ENCODE results near the gene ANAPC4.
A peak's percentile ranks its signal among the peaks of the same experiment; 100 is the strongest.
"Not testable (repeated sequence)": the region's sequence is repeated elsewhere in the genome, so short reads cannot be mapped to it uniquely, and the experiment has no call there.

The ANAPC4 gene

DNA sequence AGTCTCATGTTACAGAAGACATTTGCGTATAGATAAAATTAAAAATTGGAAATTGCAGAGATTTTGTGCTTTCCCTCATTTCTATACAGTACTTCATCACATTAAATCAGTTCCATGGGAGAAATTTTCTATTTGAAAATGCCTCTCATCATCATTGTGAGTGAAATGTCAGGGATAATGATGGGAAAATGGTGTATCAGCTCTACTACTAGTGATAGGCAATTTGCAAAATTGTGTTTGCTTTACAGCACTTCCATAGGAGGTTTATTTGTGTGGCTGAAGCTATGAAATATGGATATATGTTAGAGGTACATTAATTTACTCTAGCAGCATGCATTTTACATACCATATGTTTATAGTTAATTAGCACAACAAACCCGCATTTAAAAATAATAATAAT lies 21.0 kb upstream of the ANAPC4 start:
- H3K36me3 Mint-ChIP-seq (ENCODE audit: insufficient read depth) = peaks cover 4% of the 10 kb centered on the region
- no peaks in the 10 kb centered on the region for H3K4me1 Mint-ChIP-seq
- H3K9me3 Mint-ChIP-seq = no peaks in the 10 kb centered on the region
- DNase-seq (ENCODE audit: low spot score in 2 of 2) (no peak), ATAC-seq (replicated peaks; ENCODE audit: extremely low read depth, poor library complexity, severe bottlenecking) (no peak)
- no peak overlapping the region for H3K4me3 Mint-ChIP-seq
- H3K27ac Mint-ChIP-seq (ENCODE audit: low read depth) = no peak overlapping the region
- H3K27me3 Mint-ChIP-seq = no peaks in the 10 kb centered on the region

DNA sequence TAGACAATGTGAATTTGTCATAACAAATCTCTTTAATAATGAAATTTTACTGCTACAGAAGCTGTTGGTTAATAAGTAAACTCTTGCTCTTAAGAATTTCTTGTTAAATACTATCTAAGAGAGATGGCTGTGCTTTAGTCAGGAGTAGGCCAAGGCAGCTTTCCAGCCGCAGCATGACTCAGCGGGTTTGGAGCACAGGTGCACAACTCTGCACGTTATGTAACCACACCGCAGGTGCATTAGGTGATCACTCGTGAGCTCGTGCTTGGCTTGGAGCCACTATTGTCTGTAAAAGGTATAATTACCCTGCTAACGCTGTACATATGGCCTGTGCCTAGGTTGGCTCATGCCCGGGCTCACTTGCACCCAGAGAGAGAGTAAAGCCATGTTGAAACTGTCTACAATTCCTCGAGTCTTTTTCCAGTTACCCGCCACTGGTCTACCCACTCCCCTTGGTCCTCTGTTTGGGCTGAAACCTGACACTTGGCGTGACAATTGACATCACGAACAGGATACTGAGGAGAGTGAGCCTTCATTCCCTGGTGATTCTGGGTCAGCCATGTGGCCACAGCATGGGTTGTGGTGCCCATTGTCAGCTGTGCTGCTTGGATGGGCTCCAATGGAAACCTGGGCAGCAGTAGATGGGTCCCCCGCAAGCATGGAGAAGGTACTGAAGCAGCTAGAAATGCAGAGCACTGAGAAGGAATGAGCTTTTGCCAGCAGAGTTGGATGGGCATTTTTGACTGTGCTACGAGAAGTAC lies 18.4 kb upstream of the ANAPC4 start:
- Mint-ChIP-seq H3K27me3 (no peaks in the 10 kb centered on the region), H3K4me1 (no peaks in the 10 kb centered on the region), H3K27ac (ENCODE audit: low read depth) (no peak overlapping the region), H3K4me3 (no peak overlapping the region), H3K9me3 (no peaks in the 10 kb centered on the region), H3K36me3 (ENCODE audit: insufficient read depth) (peaks cover 3% of the 10 kb centered on the region)
- DNase-seq (ENCODE audit: low spot score in 2 of 2) = no peak
- no peak for ATAC-seq (replicated peaks; ENCODE audit: extremely low read depth, poor library complexity, severe bottlenecking)

DNA sequence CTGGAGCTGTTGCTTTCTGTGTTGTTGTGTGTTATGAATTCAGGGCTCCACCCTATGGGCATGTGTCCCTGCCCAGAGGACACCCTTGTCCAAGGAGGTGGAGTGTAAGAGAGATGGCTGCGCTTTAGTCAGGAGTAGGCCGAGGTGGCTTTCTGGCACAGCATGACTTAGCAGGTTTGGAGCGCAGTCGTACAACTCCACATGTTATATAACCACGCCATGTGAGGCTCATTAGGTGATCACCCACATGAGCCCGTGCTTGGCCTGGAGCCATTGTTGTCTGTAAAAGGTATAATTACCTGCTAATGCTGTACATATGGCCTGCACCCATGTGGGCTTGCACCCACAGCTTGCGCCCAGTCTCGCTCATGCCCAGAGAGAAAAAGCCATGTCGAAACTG lies 15.8 kb upstream of the ANAPC4 start:
- Mint-ChIP-seq H3K27ac (ENCODE audit: low read depth) (no peak overlapping the region), H3K36me3 (ENCODE audit: insufficient read depth) (peaks cover 5% of the 10 kb centered on the region), H3K27me3 (no peaks in the 10 kb centered on the region), H3K4me3 (no peak overlapping the region), H3K9me3 (no peaks in the 10 kb centered on the region), H3K4me1 (no peaks in the 10 kb centered on the region)
- DNase-seq (ENCODE audit: low spot score in 2 of 2) (no peak), ATAC-seq (replicated peaks; ENCODE audit: extremely low read depth, poor library complexity, severe bottlenecking) (no peak)

DNA sequence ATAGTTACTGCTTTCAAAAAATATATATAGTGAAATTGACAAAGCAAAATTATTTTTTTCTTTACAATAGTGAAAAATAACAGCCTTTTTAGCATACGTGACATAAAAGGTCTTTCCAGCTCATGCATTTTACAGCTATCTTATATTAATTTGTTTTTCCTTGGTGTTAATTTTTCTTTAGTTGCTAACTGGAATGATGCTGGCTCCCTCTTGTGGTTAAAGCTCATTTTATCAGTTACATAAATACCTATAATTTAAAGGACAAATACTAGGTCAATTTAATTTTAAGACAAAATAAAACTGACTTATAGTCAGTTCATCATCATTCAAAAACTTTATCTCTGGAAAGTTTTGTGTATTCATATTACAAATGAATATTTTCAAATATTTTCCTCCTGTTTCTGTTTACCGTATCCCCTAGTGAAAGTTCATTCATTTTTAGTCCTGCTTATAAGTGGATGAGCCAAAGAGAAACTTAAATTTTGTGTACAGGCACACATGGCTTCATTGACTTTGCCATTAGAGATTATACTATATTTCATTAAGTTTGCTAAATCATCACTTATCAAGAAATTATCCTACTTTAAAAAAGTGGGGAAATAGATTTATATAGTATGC lies 9.9 kb upstream of the ANAPC4 start:
- Mint-ChIP-seq H3K4me3 (no peak overlapping the region), H3K27me3 (no peaks in the 10 kb centered on the region), H3K36me3 (ENCODE audit: insufficient read depth) (peaks cover 14% of the 10 kb centered on the region), H3K27ac (ENCODE audit: low read depth) (no peak overlapping the region), H3K4me1 (no peaks in the 10 kb centered on the region), H3K9me3 (no peaks in the 10 kb centered on the region)
- DNase-seq (ENCODE audit: low spot score in 2 of 2) (no peak), ATAC-seq (replicated peaks; ENCODE audit: extremely low read depth, poor library complexity, severe bottlenecking) (no peak)

DNA sequence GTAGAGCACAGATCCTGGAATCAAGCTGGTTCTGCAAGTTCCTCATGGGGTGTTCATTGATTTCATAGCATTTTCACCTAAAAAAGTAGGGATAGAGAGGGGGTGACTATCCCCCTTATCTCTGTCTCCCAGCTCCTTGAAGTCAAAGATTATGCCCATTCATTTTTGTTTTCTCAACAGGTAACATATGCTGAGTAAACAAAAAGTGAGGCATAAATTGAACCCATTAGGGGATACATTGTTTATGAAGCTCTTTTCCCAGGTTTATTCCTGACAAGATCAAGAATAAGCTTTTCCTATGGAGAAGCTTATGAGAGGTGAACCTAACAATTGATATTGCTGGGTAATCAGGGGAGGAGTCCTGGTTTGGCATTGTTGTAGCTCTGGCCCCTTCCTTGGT lies 9.2 kb upstream of the ANAPC4 start:
- no peaks in the 10 kb centered on the region for H3K9me3 Mint-ChIP-seq
- DNase-seq (ENCODE audit: low spot score in 2 of 2) = no peak
- no peak overlapping the region for H3K27ac Mint-ChIP-seq (ENCODE audit: low read depth)
- no peak for ATAC-seq (replicated peaks; ENCODE audit: extremely low read depth, poor library complexity, severe bottlenecking)
- H3K4me1 Mint-ChIP-seq = no peaks in the 10 kb centered on the region
- H3K36me3 Mint-ChIP-seq (ENCODE audit: insufficient read depth) = peaks cover 14% of the 10 kb centered on the region
- H3K27me3 Mint-ChIP-seq = no peaks in the 10 kb centered on the region
- H3K4me3 Mint-ChIP-seq = no peak overlapping the region

DNA sequence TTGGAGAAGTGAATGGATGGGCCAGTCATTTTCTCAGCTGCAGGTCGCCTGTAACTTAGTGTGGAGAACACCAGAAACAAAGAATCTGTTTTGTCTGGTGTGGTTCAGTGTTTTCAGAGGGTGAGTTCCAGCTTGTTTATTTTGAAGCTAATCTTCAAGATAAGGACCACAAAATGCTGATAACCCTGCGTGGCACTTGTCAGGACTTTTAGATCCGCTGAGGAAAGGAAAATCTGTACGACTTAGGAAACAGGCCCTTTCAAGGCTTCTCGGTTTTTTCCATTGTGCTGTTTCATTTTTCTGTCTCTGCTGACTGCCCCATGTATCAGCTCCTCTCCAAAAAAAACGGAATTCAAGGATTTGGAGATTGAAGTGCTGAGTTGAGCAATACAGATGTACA lies 8.7 kb upstream of the ANAPC4 start:
- DNase-seq (ENCODE audit: low spot score in 2 of 2) (no peak), ATAC-seq (replicated peaks; ENCODE audit: extremely low read depth, poor library complexity, severe bottlenecking) (no peak)
- no peaks in the 10 kb centered on the region for H3K4me1 Mint-ChIP-seq
- no peaks in the 10 kb centered on the region for H3K27me3 Mint-ChIP-seq
- no peak overlapping the region for H3K4me3 Mint-ChIP-seq
- H3K9me3 Mint-ChIP-seq = no peaks in the 10 kb centered on the region
- H3K27ac Mint-ChIP-seq (ENCODE audit: low read depth) = no peak overlapping the region
- peaks cover 16% of the 10 kb centered on the region for H3K36me3 Mint-ChIP-seq (ENCODE audit: insufficient read depth)

DNA sequence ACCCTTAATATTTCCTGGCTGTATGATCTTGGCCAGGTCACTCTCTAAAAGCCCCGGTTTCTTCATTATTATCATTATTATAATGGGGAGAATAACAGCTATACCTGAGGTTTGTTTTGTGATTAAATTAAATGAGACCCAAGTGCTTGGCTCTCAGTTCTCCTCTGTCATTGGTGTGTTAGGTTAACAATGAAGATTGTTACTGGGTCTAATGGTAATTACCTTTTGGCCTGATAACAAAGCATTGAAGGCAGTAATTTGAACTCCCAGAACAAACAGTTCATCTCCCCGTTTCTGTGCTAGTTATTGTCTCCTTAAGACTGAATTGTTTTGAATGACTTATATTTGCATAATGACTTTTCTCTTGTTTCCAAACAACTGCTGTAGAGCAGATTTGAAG lies 6.8 kb upstream of the ANAPC4 start:
- Mint-ChIP-seq H3K9me3 (no peaks in the 10 kb centered on the region), H3K4me1 (no peaks in the 10 kb centered on the region), H3K36me3 (ENCODE audit: insufficient read depth) (peaks cover 12% of the 10 kb centered on the region), H3K27me3 (no peaks in the 10 kb centered on the region), H3K27ac (ENCODE audit: low read depth) (no peak overlapping the region), H3K4me3 (no peak overlapping the region)
- no peak for DNase-seq (ENCODE audit: low spot score in 2 of 2)
- ATAC-seq (replicated peaks; ENCODE audit: extremely low read depth, poor library complexity, severe bottlenecking) = no peak

DNA sequence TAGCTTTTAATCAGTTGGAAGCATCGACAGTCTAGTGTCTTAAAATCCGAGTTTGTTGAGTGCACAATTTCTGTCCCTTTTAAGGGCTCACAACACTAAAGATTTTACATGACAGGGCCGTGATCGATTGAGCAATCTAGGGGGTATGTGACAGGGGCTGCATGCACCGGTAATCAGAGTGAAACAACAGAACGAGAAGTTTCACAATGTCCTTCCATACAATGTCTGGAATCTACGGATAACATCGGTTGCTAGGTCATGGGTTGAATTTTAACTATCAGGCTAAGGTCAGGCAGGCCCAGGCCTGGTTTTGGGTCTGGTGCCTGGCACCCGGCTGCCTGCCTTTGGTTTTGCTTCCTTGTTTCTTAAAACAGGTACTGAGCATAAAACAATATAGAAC lies 4.5 kb upstream of the ANAPC4 start:
- not testable (repeated sequence) for DNase-seq (ENCODE audit: low spot score in 2 of 2); H3K27me3 Mint-ChIP-seq; H3K4me1 Mint-ChIP-seq; H3K9me3 Mint-ChIP-seq; ATAC-seq (replicated peaks; ENCODE audit: extremely low read depth, poor library complexity, severe bottlenecking); H3K27ac Mint-ChIP-seq (ENCODE audit: low read depth); H3K4me3 Mint-ChIP-seq
- peaks cover 14% of the 10 kb centered on the region for H3K36me3 Mint-ChIP-seq (ENCODE audit: insufficient read depth)

DNA sequence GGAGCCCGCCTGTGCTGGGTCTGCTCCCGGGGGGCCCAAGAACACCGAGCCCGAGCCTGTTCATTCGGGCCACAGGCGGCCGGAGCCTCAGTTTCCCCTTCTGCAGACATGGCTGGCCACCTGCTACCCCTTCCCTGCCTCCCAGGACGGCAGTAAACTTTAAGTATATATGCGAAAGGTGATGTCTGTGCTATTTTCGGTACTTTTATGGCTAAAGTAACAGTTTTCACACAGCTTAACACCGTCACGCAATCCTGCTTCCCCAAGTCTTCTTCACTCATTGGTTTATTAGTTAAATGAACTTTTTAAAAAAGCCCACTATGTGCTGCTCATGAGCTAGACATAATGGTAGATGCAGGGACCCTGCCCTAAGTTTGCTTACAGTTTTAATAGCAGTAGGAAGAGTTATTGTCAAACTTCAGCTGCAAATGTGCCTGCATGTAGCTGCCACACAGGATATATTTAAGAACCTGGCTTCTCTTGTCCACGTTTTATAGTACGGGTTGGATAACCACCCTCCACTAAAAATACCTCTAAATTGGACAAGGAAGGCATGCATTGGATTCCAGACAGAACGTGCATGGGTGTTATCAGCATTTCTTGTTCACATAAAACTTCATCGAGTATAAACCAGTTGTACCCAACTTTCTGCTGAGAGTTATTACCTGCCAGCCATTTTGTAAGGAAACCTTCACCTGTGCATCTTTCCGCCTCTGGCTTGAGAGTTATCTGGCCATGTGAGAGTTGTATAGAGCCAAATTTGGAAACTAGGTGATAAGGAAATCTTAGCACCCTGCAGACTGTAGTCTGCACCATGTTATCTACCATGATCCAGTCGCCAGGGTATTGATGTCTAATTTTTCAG lies 741 bp downstream of the ANAPC4 start:
- H3K4me3 Mint-ChIP-seq = no peak overlapping the region
- H3K36me3 Mint-ChIP-seq (ENCODE audit: insufficient read depth) = peaks cover 21% of the 10 kb centered on the region
- peak overlapping the region; percentile 90 for H3K27ac Mint-ChIP-seq (ENCODE audit: low read depth)
- no peaks in the 10 kb centered on the region for H3K27me3 Mint-ChIP-seq
- DNase-seq (ENCODE audit: low spot score in 2 of 2) (no peak), ATAC-seq (replicated peaks; ENCODE audit: extremely low read depth, poor library complexity, severe bottlenecking) (peak; percentile 11)
- H3K9me3 Mint-ChIP-seq = no peaks in the 10 kb centered on the region
- H3K4me1 Mint-ChIP-seq = peaks cover 6% of the 10 kb centered on the region

DNA sequence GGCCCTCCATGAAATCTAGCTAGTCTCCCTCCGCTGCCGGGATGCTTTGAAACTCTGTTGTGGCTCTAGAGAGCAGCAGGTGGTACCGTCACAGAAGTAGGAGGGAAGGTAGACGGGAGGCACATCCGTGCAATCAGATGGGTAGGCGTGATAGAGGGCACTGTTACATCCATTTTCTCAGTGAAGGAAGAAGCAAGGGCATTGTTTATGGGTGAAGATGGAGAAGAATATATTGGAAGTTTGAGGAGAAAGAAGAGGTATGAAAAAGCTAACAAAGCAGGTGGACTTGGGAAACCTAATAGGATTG lies 1.3 kb downstream of the ANAPC4 start:
- H3K9me3 Mint-ChIP-seq = no peaks in the 10 kb centered on the region
- H3K27ac Mint-ChIP-seq (ENCODE audit: low read depth) = no peak overlapping the region
- H3K4me3 Mint-ChIP-seq = no peak overlapping the region
- no peak for ATAC-seq (replicated peaks; ENCODE audit: extremely low read depth, poor library complexity, severe bottlenecking)
- H3K4me1 Mint-ChIP-seq = peaks cover 6% of the 10 kb centered on the region
- no peaks in the 10 kb centered on the region for H3K27me3 Mint-ChIP-seq
- H3K36me3 Mint-ChIP-seq (ENCODE audit: insufficient read depth) = peaks cover 23% of the 10 kb centered on the region
- no peak for DNase-seq (ENCODE audit: low spot score in 2 of 2)

DNA sequence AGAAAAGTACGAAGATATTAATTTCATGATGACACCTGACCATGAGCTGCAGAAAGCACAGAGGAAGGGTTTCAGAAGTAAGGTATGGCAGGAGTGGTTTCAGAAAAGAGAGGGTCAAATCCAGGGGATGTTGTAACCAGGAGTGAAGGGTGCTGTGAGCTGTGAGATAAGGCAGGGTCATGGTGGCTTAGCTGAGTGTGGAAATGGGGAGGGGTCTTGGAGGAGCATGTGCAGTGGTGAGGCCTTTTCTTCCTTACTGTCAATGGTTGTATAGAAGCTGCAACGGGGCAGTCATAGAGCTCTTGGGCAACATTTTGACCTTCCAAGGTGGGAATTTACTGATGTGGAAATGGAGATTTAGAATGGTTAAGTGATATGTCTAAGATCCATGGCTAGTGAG lies 2.5 kb downstream of the ANAPC4 start:
- H3K27ac Mint-ChIP-seq (ENCODE audit: low read depth) = no peak overlapping the region
- no peaks in the 10 kb centered on the region for H3K9me3 Mint-ChIP-seq
- ATAC-seq (replicated peaks; ENCODE audit: extremely low read depth, poor library complexity, severe bottlenecking) (no peak), DNase-seq (ENCODE audit: low spot score in 2 of 2) (no peak)
- H3K4me1 Mint-ChIP-seq = peaks cover 6% of the 10 kb centered on the region
- H3K36me3 Mint-ChIP-seq (ENCODE audit: insufficient read depth) = peaks cover 29% of the 10 kb centered on the region
- no peak overlapping the region for H3K4me3 Mint-ChIP-seq
- no peaks in the 10 kb centered on the region for H3K27me3 Mint-ChIP-seq

DNA sequence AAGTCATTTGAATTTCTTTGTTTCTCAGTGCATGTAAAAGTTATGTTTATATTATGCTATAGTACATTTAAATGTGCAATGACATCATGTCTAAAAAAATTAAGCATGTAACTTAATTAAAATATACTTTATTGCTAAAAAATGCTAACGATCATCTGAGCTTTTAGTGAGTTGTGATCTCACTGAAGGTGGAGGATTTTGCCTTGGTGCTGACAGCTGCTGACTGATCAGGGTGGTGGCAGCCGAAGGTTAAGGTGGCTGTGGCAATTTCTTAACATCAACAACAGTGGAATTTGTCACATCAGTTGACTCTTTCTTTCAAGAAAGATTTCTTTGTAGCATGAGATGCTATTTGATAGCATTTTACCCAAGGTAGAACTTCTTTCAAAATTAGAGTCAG lies 6.6 kb downstream of the ANAPC4 start:
- no peak for ATAC-seq (replicated peaks; ENCODE audit: extremely low read depth, poor library complexity, severe bottlenecking)
- peaks cover 3% of the 10 kb centered on the region for H3K4me1 Mint-ChIP-seq
- no peak overlapping the region for H3K4me3 Mint-ChIP-seq
- no peaks in the 10 kb centered on the region for H3K27me3 Mint-ChIP-seq
- no peak for DNase-seq (ENCODE audit: low spot score in 2 of 2)
- H3K36me3 Mint-ChIP-seq (ENCODE audit: insufficient read depth) = peaks cover 42% of the 10 kb centered on the region
- no peaks in the 10 kb centered on the region for H3K9me3 Mint-ChIP-seq
- no peak overlapping the region for H3K27ac Mint-ChIP-seq (ENCODE audit: low read depth)

DNA sequence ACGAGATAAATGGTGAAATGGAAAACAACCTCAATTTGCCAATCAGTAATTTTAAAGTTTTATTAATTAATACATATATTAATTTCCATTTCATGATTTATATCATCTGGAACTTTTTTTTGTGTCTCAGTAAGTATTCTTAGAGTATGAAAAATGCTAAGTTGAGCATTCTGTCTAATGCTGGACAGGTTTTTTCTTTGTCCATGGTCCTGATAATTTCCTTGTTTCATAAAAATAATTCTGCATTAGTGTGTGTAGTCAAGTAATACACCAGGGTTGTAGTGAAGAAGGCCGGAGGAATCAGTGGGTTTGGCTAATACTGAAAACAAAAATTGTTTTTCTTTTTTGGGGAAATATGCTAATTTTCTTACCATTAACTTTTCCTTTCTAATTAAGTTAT lies 9.9 kb downstream of the ANAPC4 start:
- H3K27me3 Mint-ChIP-seq = no peaks in the 10 kb centered on the region
- peaks cover 8% of the 10 kb centered on the region for H3K4me1 Mint-ChIP-seq
- ATAC-seq (replicated peaks; ENCODE audit: extremely low read depth, poor library complexity, severe bottlenecking) = no peak
- no peak overlapping the region for H3K27ac Mint-ChIP-seq (ENCODE audit: low read depth)
- H3K4me3 Mint-ChIP-seq = no peak overlapping the region
- no peaks in the 10 kb centered on the region for H3K9me3 Mint-ChIP-seq
- peaks cover 57% of the 10 kb centered on the region for H3K36me3 Mint-ChIP-seq (ENCODE audit: insufficient read depth)
- no peak for DNase-seq (ENCODE audit: low spot score in 2 of 2)
